GM12878 (cell line): ENCODE measurements around the gene RFX7. TPM values are rescaled to one million over a fixed set of nuclear protein-coding genes. Genes with fewer than 3 reads are reported as not detected.

ENCODE experiments used
- ATAC-seq: fragments of 200-7000 bp; cut with Tn5 transposase; 3 replicates; pipeline ENCODE4 v1.9.1; 2020; ENCODE audit warnings: mild to moderate bottlenecking, moderate library complexity
- BruUV-seq: library from RNA; stranded (reverse); fragments of 400-500 nt; replicated peaks from 2 replicates; lab custom pipeline; 2021; lab: Mats Ljungman, UMichigan
- CTCF ChIA-PET: fragments of 300-600 bp; sonication (Branson Sonifier 250); formaldehyde crosslinking; extraction: SDS; loops from one replicate; lab custom pipeline; 2021; ENCODE audit warnings: inconsistent platforms; lab: Yijun Ruan, JAX
- POLR2A ChIA-PET: fragments of 350-600 bp; formaldehyde crosslinking; extraction: SDS; loops from one replicate; lab custom pipeline; 2021; ENCODE audit warnings: inconsistent platforms; lab: Charles Lee
- RAD21 ChIA-PET: fragments of 300-600 bp; sonication (Branson Sonifier 250); formaldehyde crosslinking; loops from one replicate; lab custom pipeline; 2023; ENCODE audit warnings: antibody characterized with exemption; ENCODE audit not compliant: unreplicated experiment; lab: Charles Lee
- SMC1A ChIA-PET: fragments of 300-600 bp; sonication (Branson Sonifier 250); formaldehyde crosslinking; loops from one replicate; lab custom pipeline; 2023; ENCODE audit not compliant: unreplicated experiment, uncharacterized antibody; lab: Charles Lee
- DNase-seq: peaks from one replicate; pipeline ENCODE4 v3.0.0-alpha.2; 2011; ENCODE audit warnings: low read depth, low spot score
- FAIRE-seq: peaks from 3 replicates; lab custom pipeline; 2011; peaks lifted over from hg19 to GRCh38; lab: Jason Lieb, UNC
- H2AFZ ChIP-seq: 2 replicates; pipeline ENCODE4 v1.6.0; 2011; ENCODE audit warnings: low read depth, low read length, control low read depth; ENCODE audit not compliant: control insufficient read depth
- H3K27ac ChIP-seq: 2 replicates; pipeline ENCODE4 v1.5.1; 2011; ENCODE audit warnings: control low read depth; ENCODE audit not compliant: control insufficient read depth, insufficient read depth
- H3K27me3 ChIP-seq, 2 experiments: replicated peaks in 1 of 2; 2 replicates each; pipeline versions ENCODE4 v1.6.0 to v1.6.1; 2011; ENCODE audit warnings: low read length in 1 of 2; ENCODE audit not compliant: control insufficient read depth in 2 of 2, insufficient read depth in 2 of 2
- H3K36me3 ChIP-seq, 2 experiments: 2 replicates each; pipeline ENCODE4 v1.5.1; 2011; ENCODE audit warnings: low read length in 1 of 2; ENCODE audit not compliant: control insufficient read depth in 2 of 2, insufficient read depth in 2 of 2
- H3K4me1 ChIP-seq: 2 replicates; pipeline ENCODE4 v1.6.1; 2011; ENCODE audit warnings: mild to moderate bottlenecking, low read length, moderate library complexity, mixed read lengths; ENCODE audit not compliant: control insufficient read depth, insufficient read depth
- H3K4me2 ChIP-seq: 2 replicates; pipeline ENCODE4 v1.6.0; 2011; ENCODE audit warnings: control low read depth; ENCODE audit not compliant: control insufficient read depth, insufficient read depth
- H3K4me3 ChIP-seq: fragments of 200-600 bp; sonication (generic); 2 replicates; pipeline ENCODE4 v1.5.1; 2016
- H3K79me2 ChIP-seq: 2 replicates; pipeline ENCODE4 v1.6.0; 2011; ENCODE audit warnings: low read length; ENCODE audit not compliant: control insufficient read depth, insufficient read depth
- H3K9ac ChIP-seq: 2 replicates; pipeline ENCODE4 v1.8.0; 2011; ENCODE audit warnings: low read length, control low read depth, mixed read lengths; ENCODE audit not compliant: control insufficient read depth, insufficient read depth
- H3K9me3 ChIP-seq: replicated peaks from 3 replicates; pipeline ENCODE4 v1.5.1; 2011; ENCODE audit warnings: mild to moderate bottlenecking, low read length; ENCODE audit not compliant: control insufficient read depth, insufficient read depth
- H4K20me1 ChIP-seq: 2 replicates; pipeline ENCODE4 v1.6.0; 2011; ENCODE audit not compliant: control insufficient read depth, insufficient read depth
- E2F8 ChIP-seq: fragments of 450-650 bp; IDR thresholded peaks from 2 replicates; pipeline ENCODE4 v1.6.1; 2018; ENCODE audit warnings: mild to moderate bottlenecking, low read depth, moderate library complexity; ENCODE audit not compliant: partially characterized antibody
- MEF2B ChIP-seq: fragments of 450-650 bp; IDR thresholded peaks from 2 replicates; pipeline ENCODE4 v1.6.1; 2018; ENCODE audit warnings: mild to moderate bottlenecking, moderate library complexity; ENCODE audit not compliant: partially characterized antibody, poor library complexity, severe bottlenecking
- PAX5 ChIP-seq: IDR thresholded peaks from 2 replicates; pipeline ENCODE4 v1.6.1; 2011; ENCODE audit warnings: low read depth, low read length, borderline replicate concordance
- PBX3 ChIP-seq: IDR thresholded peaks from 2 replicates; pipeline ENCODE4 v1.6.1; 2011; ENCODE audit warnings: mild to moderate bottlenecking, low read depth, low read length, moderate library complexity; ENCODE audit not compliant: insufficient replicate concordance
- POU2F2 ChIP-seq: IDR thresholded peaks from 3 replicates; pipeline ENCODE4 v1.6.1; 2011; ENCODE audit warnings: low read depth, mild to moderate bottlenecking, low read length, borderline replicate concordance
- RAD51 ChIP-seq: fragments of 450-650 bp; IDR thresholded peaks from 2 replicates; pipeline ENCODE4 v1.6.1; 2016; ENCODE audit warnings: moderate library complexity, mild to moderate bottlenecking, inconsistent platforms
- RCOR1 ChIP-seq: conservative IDR thresholded peaks from 2 replicates; pipeline ENCODE4 v1.6.1; 2012; ENCODE audit warnings: low read depth, low read length, improper control_type of control experiment
- SMC3 ChIP-seq: IDR thresholded peaks from 2 replicates; pipeline ENCODE4 v1.6.1; 2011; ENCODE audit warnings: low read length, improper control_type of control experiment, borderline replicate concordance
- YY1 ChIP-seq: IDR thresholded peaks from 2 replicates; pipeline ENCODE4 v1.6.1; 2011; ENCODE audit warnings: low read depth, mild to moderate bottlenecking, low read length
- ZNF24 ChIP-seq: fragments of 450-650 bp; IDR thresholded peaks from 2 replicates; pipeline ENCODE4 v1.6.1; 2017; ENCODE audit warnings: antibody characterized with exemption, mild to moderate bottlenecking
- ZNF274 ChIP-seq: IDR thresholded peaks from one replicate; pipeline ENCODE4 v1.8.0; 2011; ENCODE audit not compliant: insufficient read length, insufficient read depth
- in situ Hi-C: fragments of 300-500 bp; cut with MboI; formaldehyde crosslinking; loops from 9 replicates; pipeline ENCODE4 v1.14.3; 2018; ENCODE audit warnings: mixed read lengths
- intact Hi-C: fragments of 100-400 bp; cut with micrococcal nuclease; formaldehyde crosslinking; loops from one replicate; pipeline ENCODE4 v1.14.2; 2022; ENCODE audit not compliant: unreplicated experiment
- polyA plus RNA-seq, 11 experiments: library from polyadenylated mRNA; depleted of rRNA in 4 of 11; unstranded in 6 of 11; stranded (reverse) in 5 of 11; fragments of >200 nt; fragmentation: Nextera tagmentation in 4 of 11; fragmentation: Illumina TruSeq in 1 of 11; extraction: Ambion mirVana in 4 of 11; extraction: Trizol in 1 of 11; gene quantifications; 1 replicate in 1 of 11; 2 replicates in 10 of 11; pipeline versions ENCODE4 v1.2.1 to v1.2.3, GENCODE V29; 2011 to 2016; ENCODE audit warnings: inconsistent platforms in 2 of 11, missing spikeins in 2 of 11, low read depth in 1 of 11
- total RNA-seq, 4 experiments: library from RNA; depleted of rRNA in 3 of 4; stranded (reverse); fragments of >200 nt in 3 of 4; fragmentation: Illumina TruSeq in 1 of 4; extraction: Trizol in 1 of 4; gene quantifications; 2 replicates each; pipeline versions ENCODE4 v1.2.1 to v1.2.3, GENCODE V29; 2013 to 2021

The RFX7 gene
- total and polyA plus RNA-seq, 10 of the 15 experiments (the other 5 are each of a cell fraction or from before 2014, with no cell fraction given), result 3.2 to 31.4 (median 10.7) TPM

- no peak for DNase-seq
- in situ Hi-C loops, result no loop called here
- intact Hi-C loops, result no loop called here
- ChIA-PET RAD21 (no interaction called here), POLR2A (no interaction called here), CTCF (interaction anchor here (0.6 kb wide), 1 partner anchor 368 kb away, joined by 4 read pairs; no protein-coding TSS in a partner anchor)
- Histone ChIP-seq H3K4me2 (no peak overlapping the region), H4K20me1 (no peaks in the 10 kb centered on the region), H3K4me3 (no peak overlapping the region), H3K79me2 (no peaks in the 10 kb centered on the region), H2AFZ (no peak overlapping the region), H3K4me1 (no peaks in the 10 kb centered on the region), H3K9me3 (peaks cover 27% of the 10 kb centered on the region), H3K36me3 (peaks cover 9 to 10% of the 10 kb centered on the region in 2 experiments), H3K27me3 (no peaks in the 10 kb centered on the region), H3K27ac (no peak overlapping the region)
- no TSS peak for BruUV-seq
- no peak for FAIRE-seq
- TF ChIP-seq E2F8, result no peak
- TF ChIP-seq RCOR1, result no peak
- TF ChIP-seq ZNF24, result no peak
- TF ChIP-seq PBX3, result no peak
- no peak for TF ChIP-seq POU2F2
- TF ChIP-seq ZNF274, result no peak
- TF ChIP-seq MEF2B, result no peak
- no peak for TF ChIP-seq RAD51
- TF ChIP-seq SMC3, result no peak
- TF ChIP-seq YY1, result no peak
- no peak for TF ChIP-seq PAX5
- TF ChIP-seq, all 136 proteins: peak for 0
- no peak overlapping the region for H3K9ac ChIP-seq
- ATAC-seq, result no peak
- SMC1A ChIA-PET, result no interaction called here
Measured at GRCh38 chr15:56126409-56126808, 117.3 kb downstream of the RFX7 start.
